ENCODE measurements around the gene ZNF474.

The ZNF474 gene

GRCh38 chr5:122119205-122119604, 10.1 kb upstream of the ZNF474 start:
- no peak for DNase-seq

- no peak for DNase-seq
Measured at GRCh38 chr5:122120493-122120892, 8.9 kb upstream of the ZNF474 start.

DNA sequence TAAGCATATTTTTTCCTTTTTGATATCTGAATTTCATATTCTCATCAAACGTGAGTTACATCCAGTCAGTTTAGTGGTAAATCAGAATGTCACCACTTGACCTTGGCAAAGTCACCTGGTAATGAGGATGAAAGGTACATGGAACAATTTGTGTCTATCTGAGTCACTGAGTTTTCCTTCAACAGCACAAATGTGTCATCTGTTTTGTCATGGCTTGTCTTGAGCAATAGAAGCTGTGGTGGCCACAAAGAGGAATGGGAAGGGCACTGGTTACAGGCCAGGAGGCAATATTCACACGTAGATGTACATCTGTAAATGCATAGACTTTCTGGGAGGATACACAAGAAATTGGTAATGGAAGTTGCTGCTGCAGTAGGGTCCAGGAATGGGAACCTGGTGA, 8.4 kb upstream of the ZNF474 start:
- no peak for DNase-seq

DNA sequence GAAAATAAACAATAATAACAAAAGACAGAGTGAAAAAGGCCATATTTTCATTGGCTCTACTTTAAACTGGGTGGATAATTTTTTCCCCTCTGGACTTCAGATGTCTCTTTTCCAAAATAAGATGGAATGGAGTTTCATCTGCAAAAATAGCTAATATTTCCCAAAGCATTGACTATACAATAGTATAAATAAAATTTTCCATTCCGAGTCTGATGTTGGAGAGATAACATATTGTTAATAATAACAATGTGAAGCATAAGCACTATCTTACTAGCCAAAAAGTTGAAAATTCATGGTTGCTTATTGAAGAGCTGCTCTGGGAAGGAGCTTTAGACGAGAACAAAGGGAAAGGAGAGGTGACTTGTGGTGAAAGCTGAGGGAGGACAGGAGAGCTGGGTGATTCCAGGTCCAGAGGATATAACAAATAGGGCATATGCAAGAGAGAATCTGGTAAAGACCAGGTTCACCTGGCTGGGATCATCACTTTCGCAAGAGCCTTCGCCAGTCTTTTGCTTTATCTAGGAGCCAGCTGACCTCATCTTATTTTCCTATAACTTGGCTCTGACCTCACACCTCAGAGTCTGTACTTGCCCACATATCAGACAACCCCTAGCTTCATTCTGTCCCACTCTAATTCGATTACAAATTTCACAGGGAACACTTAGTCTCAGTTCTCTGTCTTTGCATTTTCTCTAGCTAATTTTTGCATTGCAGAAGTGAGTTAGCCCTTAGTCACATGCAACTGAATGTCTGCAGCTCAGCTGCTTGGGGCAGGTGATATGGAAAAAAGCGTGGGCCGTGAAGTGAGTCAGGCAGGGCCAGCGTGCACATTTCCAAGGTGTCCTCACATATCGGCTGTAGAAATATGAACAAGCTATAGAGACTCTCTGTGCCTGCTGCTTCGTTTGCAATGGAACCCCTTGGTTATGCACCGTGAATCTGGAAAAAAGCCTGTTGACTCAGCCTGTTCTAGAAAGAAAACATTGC, 7.6 kb upstream of the ZNF474 start:
- no peak for DNase-seq

- DNase-seq: no peak
Measured at GRCh38 chr5:122124766-122125165, 4.6 kb upstream of the ZNF474 start.

GRCh38 chr5:122126177-122126755, 3.1 kb upstream of the ZNF474 start:
- no peak for DNase-seq

- DNase-seq: no peak
Measured at GRCh38 chr5:122126756-122127321, 2.5 kb upstream of the ZNF474 start.

- DNase-seq: no peak
Measured at GRCh38 chr5:122130152-122130551, 806 bp downstream of the ZNF474 start.

- no peak for DNase-seq
Measured at GRCh38 chr5:122137702-122138101, 8.4 kb downstream of the ZNF474 start.

DNA sequence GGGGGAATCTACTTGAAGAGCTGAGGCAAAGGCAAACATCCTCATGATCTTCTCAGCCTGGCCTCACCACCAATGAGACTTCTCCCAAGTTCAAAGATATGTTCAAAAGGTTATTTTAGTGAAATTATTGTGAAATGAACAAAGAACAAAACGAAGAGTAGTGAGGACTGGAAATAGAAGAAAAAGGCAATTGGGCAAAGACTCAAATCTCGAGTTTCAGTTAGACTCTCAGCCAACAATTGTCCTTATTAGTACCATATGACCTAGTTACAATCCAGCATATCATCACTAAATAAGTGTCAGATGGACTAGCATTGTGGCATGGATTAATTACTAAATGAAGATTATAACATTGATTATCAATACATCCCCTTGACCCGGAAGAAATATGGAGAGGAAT, 9.0 kb downstream of the ZNF474 start:
- DNase-seq: no peak

DNA sequence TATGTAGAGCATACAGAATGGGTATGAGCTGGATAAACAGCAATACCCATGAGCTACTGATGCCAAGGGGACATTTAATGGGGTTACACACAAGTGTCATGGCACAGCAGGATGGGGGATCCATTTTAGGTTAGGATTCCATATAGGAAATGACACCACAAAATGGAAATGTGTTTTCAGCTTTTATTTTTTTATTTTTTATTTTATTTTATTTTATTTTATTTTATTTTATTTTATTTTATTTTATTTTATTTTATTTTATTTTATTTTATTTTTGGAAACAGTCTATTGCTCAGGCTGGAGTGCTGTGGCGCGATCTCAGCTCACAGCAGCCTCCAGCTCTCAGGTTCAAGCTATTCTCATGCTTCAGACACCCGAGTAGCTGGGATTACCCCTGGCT, 11.6 kb downstream of the ZNF474 start:
- no peak for DNase-seq

DNA sequence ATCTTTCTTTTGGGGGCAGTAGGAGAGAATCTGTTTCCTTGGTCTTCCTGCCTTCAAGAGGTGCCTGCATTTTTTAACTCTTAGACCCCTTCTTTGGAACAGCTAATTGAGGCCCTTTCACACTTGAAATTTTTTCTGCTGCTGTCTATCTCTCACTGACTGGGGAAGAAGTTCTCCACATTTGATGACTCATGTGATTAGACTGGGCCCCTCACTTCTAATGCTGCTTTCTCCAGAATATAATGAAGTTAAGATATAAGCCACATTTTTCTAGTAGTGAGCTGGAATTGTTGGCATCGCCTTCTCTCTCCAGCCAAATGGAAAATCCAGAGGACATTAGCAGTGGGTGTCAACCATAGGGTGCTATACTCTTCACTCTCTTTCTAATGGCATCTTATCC, 12.4 kb downstream of the ZNF474 start:
- no peak for DNase-seq

GRCh38 chr5:122142480-122143164, 13.3 kb downstream of the ZNF474 start:
- DNase-seq: no peak

DNA sequence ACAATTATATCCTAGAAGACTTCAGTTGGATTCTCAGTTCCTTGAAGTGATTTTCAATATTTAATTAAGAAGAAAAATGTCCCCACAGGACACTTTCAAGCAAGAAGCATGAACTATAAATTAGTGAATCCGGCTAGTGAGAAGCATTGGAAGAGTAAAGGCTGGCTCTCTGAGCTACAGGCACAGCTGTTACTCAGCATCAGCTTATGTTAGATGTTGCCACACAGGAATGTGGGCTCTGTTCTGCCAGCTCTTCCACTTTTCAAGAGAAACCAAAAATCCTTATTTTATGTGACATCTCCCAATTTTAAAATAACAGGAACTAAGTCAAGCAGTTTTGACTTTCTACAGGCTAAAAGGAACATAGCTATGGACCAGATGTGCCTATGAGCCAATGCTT, 14.9 kb downstream of the ZNF474 start:
- DNase-seq: no peak

DNA sequence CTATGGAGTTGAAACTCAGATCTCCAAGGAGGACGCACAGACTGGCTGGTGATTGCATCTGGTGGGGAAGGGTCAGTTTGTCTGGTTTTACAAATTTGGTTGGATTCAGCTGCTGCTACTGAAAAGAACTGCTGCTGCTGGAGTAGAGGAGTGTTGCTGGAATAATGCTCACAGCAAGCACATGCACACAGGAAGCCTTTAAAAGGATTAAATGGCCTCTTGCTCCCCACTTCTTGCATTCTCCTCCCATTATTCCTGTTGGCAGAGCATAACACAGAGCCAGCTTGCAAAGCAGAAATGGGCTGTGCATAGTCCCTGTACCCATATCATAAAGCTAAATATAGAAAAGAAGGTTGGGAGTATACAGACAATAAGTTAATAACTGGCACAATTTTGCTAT, 16.6 kb downstream of the ZNF474 start:
- no peak for DNase-seq

GRCh38 chr5:122149321-122150090, 20.2 kb downstream of the ZNF474 start:
- DNase-seq: no peak

DNA sequence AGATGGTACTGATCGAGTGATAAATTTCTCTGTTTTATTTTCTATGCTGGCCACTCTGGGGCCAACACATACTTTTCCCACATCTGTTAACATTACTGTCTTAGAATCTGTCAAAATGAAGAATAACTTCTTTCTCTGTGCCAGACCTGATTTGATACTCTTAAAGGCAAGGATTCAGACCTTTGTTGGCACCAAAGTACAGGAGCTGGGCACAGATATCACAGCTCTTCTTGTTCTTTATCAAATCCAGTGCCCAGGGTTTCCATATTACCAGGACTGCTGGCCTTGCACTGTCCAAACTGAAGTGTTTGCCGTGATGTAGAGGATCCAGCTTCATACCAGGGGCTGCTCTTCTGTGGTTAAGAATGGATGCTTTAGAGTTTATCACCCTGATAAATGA, 20.9 kb downstream of the ZNF474 start:
- no peak for DNase-seq

DNA sequence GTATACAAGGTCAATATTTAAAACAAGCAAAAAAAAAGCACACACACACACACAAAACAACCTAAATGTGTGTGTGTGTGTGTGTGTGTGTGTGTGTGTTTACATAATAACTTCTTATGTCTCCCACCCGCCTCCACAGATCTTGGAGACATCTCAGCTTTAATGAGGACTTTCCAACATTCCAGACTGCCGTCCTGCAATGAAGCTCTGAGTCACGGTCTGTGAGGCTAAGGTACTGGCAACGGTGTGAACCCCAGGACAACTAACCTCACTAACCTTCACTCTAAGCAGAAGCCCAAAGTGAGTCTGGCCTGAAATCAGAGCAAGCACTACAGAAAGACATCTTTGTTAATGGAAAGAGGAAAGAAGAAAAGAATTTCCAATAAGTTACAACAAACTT, 22.3 kb downstream of the ZNF474 start:
- no peak for DNase-seq

GRCh38 chr5:122152266-122152900, 23.0 kb downstream of the ZNF474 start:
- DNase-seq: no peak

DNA sequence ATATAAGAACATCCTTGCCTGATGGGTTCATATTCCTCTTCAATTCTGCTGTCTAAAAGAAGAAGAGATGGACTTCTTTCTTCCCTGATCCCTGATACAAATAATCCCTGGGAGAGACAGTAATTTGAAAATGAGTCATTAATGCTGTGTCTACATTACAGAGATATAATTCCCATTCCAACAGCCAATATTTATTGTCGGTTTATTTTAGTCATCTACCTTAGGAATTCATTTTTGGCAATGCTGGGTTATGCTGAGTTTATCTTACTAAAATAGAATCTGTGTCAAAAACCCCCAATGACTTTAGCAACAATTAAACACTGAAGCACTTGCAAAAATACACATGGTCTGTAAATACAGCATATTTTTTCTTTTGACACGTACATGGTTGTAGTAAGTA, 23.9 kb downstream of the ZNF474 start:
- DNase-seq: no peak

GRCh38 chr5:122153774-122154173, 24.4 kb downstream of the ZNF474 start:
- no peak for DNase-seq

DNA sequence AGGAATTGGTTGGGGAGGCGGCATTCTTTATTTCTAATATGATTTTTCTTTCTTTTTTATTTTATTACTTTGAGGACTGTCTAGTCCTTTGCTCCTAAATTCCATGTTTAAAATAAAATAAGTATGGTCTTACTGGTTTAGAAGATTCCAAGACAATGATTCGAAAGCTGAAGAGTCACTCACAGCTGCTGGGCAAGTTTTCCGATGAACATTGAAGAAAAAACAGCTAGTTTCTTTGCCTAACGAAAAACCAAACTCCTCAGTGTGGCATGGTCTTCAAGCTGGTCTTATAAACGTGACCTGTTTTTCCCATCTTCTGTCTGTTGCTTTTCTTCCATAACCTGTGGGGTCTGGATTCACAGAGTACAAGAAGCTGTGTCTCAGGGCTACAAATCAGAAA, 25.1 kb downstream of the ZNF474 start:
- DNase-seq: no peak

All from activated CD4-positive, CD25-positive, alpha-beta regulatory T cell (primary cell).